H1 (cell line): ENCODE measurements around the gene VIPR2. TPM values are rescaled to one million over a fixed set of nuclear protein-coding genes. Genes with fewer than 3 reads are reported as not detected.

Experiments used
- ASH2L ChIP-seq: fragments of 200-600, 300-600 bp; sonication (generic); IDR thresholded peaks from one replicate; pipeline ENCODE4 v1.7.1; 2017; ENCODE audit warnings: low read length
- MAFK ChIP-seq: IDR thresholded peaks from 2 replicates; pipeline ENCODE4 v1.6.1; 2012; ENCODE audit warnings: low read depth, mild to moderate bottlenecking, improper control_type of control experiment, low read length
- RBBP5 ChIP-seq: IDR thresholded peaks from 2 replicates; pipeline ENCODE4 v1.7.1; 2012; ENCODE audit warnings: low read depth, mild to moderate bottlenecking, inconsistent platforms, low read length, moderate library complexity, borderline replicate concordance
- SRF ChIP-seq: IDR thresholded peaks from 2 replicates; pipeline ENCODE4 v1.6.1; 2011; ENCODE audit warnings: mild to moderate bottlenecking, low read depth, low read length, moderate library complexity
- TAF7 ChIP-seq: optimal IDR thresholded peaks from 2 replicates; pipeline ENCODE3; 2011; ENCODE audit warnings: low read depth, mild to moderate bottlenecking, inconsistent platforms, low read length, moderate library complexity, borderline replicate concordance
- YY1 ChIP-seq: IDR thresholded peaks from 2 replicates; pipeline ENCODE4 v1.6.1; 2011; ENCODE audit warnings: low read depth, mild to moderate bottlenecking, low read length
- polyA plus RNA-seq, 7 experiments: library from polyadenylated mRNA; depleted of rRNA in 3 of 7; stranded (reverse) in 5 of 7; unstranded in 2 of 7; fragments of >200 nt in 5 of 7; fragments of 200-250 nt in 2 of 7; gene quantifications; 1 replicate in 5 of 7; 2 replicates in 1 of 7; 4 replicates in 1 of 7; pipeline versions ENCODE4 v1.2.1 to v1.2.3, GENCODE V29; 2011 to 2013; ENCODE audit warnings: missing spikeins in 2 of 7, mixed read lengths in 2 of 7
- total RNA-seq: library from RNA; stranded (reverse); fragmentation: NEBNext Ultra II Directional; extraction: Animal tissue kit (Norgen Biotek cat#: 25700); gene quantifications from 2 replicates; pipeline ENCODE4 v1.2.1, GENCODE V29; 2021
- TF ChIP-seq, protein P1 (sequence below): fragments of 300-600 bp; sonication (generic); IDR thresholded peaks from 2 replicates; pipeline ENCODE4 v1.7.1; 2012; ENCODE audit warnings: low read length, moderate library complexity, mild to moderate bottlenecking, inconsistent platforms; ENCODE audit not compliant: insufficient replicate concordance
- TF ChIP-seq, protein P2 (sequence below): IDR thresholded peaks from 2 replicates; pipeline ENCODE4 v1.6.1; 2012; ENCODE audit warnings: inconsistent platforms

The VIPR2 gene
- total and polyA plus RNA-seq, 2 of the 8 experiments (the other 6 are each of a cell fraction or from before 2014, with no cell fraction given): 2.4 to 6.3 TPM

- TF ChIP-seq, protein P1, sequence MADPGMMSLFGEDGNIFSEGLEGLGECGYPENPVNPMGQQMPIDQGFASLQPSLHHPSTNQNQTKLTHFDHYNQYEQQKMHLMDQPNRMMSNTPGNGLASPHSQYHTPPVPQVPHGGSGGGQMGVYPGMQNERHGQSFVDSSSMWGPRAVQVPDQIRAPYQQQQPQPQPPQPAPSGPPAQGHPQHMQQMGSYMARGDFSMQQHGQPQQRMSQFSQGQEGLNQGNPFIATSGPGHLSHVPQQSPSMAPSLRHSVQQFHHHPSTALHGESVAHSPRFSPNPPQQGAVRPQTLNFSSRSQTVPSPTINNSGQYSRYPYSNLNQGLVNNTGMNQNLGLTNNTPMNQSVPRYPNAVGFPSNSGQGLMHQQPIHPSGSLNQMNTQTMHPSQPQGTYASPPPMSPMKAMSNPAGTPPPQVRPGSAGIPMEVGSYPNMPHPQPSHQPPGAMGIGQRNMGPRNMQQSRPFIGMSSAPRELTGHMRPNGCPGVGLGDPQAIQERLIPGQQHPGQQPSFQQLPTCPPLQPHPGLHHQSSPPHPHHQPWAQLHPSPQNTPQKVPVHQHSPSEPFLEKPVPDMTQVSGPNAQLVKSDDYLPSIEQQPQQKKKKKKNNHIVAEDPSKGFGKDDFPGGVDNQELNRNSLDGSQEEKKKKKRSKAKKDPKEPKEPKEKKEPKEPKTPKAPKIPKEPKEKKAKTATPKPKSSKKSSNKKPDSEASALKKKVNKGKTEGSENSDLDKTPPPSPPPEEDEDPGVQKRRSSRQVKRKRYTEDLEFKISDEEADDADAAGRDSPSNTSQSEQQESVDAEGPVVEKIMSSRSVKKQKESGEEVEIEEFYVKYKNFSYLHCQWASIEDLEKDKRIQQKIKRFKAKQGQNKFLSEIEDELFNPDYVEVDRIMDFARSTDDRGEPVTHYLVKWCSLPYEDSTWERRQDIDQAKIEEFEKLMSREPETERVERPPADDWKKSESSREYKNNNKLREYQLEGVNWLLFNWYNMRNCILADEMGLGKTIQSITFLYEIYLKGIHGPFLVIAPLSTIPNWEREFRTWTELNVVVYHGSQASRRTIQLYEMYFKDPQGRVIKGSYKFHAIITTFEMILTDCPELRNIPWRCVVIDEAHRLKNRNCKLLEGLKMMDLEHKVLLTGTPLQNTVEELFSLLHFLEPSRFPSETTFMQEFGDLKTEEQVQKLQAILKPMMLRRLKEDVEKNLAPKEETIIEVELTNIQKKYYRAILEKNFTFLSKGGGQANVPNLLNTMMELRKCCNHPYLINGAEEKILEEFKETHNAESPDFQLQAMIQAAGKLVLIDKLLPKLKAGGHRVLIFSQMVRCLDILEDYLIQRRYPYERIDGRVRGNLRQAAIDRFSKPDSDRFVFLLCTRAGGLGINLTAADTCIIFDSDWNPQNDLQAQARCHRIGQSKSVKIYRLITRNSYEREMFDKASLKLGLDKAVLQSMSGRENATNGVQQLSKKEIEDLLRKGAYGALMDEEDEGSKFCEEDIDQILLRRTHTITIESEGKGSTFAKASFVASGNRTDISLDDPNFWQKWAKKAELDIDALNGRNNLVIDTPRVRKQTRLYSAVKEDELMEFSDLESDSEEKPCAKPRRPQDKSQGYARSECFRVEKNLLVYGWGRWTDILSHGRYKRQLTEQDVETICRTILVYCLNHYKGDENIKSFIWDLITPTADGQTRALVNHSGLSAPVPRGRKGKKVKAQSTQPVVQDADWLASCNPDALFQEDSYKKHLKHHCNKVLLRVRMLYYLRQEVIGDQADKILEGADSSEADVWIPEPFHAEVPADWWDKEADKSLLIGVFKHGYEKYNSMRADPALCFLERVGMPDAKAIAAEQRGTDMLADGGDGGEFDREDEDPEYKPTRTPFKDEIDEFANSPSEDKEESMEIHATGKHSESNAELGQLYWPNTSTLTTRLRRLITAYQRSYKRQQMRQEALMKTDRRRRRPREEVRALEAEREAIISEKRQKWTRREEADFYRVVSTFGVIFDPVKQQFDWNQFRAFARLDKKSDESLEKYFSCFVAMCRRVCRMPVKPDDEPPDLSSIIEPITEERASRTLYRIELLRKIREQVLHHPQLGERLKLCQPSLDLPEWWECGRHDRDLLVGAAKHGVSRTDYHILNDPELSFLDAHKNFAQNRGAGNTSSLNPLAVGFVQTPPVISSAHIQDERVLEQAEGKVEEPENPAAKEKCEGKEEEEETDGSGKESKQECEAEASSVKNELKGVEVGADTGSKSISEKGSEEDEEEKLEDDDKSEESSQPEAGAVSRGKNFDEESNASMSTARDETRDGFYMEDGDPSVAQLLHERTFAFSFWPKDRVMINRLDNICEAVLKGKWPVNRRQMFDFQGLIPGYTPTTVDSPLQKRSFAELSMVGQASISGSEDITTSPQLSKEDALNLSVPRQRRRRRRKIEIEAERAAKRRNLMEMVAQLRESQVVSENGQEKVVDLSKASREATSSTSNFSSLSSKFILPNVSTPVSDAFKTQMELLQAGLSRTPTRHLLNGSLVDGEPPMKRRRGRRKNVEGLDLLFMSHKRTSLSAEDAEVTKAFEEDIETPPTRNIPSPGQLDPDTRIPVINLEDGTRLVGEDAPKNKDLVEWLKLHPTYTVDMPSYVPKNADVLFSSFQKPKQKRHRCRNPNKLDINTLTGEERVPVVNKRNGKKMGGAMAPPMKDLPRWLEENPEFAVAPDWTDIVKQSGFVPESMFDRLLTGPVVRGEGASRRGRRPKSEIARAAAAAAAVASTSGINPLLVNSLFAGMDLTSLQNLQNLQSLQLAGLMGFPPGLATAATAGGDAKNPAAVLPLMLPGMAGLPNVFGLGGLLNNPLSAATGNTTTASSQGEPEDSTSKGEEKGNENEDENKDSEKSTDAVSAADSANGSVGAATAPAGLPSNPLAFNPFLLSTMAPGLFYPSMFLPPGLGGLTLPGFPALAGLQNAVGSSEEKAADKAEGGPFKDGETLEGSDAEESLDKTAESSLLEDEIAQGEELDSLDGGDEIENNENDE: no peak
- TF ChIP-seq, protein P2, sequence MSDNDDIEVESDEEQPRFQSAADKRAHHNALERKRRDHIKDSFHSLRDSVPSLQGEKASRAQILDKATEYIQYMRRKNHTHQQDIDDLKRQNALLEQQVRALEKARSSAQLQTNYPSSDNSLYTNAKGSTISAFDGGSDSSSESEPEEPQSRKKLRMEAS: no peak
- no peak for TF ChIP-seq YY1
- TF ChIP-seq TAF7: no peak
- TF ChIP-seq MAFK: no peak
- TF ChIP-seq ASH2L: no peak
- TF ChIP-seq RBBP5: no peak
- no peak for TF ChIP-seq SRF
These were observed 46.8 kb downstream of the VIPR2 start (continued) for GRCh38 chr7:159097661-159098423.
